ENCODE results near the gene PFN2. TPM values are rescaled to one million over a fixed set of nuclear protein-coding genes. Genes with fewer than 3 reads are reported as not detected.
A peak's percentile ranks its signal among the peaks of the same experiment; 100 is the strongest.
"Not testable (repeated sequence)": the region's sequence is repeated elsewhere in the genome, so short reads cannot be mapped to it uniquely, and the experiment has no call there.

PFN2 gene
- total RNA-seq, 2 donors from 2014 or later: 35.6 to 49.7 TPM

DNA sequence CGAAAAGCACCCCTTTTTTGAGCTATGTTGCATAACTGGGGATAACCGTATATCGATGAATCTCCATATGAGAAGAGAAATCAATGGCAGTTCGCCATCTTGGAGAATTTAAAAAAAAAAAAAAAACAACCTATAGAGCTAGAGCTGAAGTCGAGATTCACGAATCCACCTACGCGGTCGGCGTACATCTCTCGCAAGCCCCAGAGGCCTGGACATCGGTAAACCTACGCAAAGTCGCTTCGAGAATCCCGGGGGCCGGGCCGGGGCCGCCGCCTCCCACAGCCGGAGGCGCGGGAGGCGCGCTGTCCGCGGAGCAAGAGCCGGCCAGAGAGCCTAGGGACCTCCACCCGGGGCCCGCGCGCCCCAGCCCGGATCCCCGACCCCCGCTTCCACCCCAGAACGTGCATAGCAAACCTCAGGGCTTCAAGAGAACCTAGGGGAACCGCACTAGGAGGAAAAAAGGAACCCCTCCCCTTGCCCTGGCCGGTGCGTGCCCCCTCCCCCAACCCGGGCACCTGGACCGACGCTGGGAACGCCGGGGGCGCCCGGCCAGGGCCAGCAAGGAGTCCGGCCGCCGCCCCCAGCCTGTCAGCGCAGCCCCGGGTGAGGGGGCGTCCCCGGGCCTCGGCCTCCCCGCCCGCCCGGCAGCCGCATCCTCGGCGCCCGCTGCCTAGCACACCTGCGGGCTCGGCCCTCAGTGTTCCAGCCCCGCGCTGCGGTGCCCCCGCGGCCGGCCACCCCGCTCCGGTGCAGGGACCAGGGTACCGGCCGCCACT lies 567 bp downstream of the PFN2 start:
- ATAC-seq (peak; percentile 80), DNase-seq (peak; percentile 88 to 94)
- intact Hi-C loops (cut with DNase I, micrococcal nuclease): no loop called here

DNA sequence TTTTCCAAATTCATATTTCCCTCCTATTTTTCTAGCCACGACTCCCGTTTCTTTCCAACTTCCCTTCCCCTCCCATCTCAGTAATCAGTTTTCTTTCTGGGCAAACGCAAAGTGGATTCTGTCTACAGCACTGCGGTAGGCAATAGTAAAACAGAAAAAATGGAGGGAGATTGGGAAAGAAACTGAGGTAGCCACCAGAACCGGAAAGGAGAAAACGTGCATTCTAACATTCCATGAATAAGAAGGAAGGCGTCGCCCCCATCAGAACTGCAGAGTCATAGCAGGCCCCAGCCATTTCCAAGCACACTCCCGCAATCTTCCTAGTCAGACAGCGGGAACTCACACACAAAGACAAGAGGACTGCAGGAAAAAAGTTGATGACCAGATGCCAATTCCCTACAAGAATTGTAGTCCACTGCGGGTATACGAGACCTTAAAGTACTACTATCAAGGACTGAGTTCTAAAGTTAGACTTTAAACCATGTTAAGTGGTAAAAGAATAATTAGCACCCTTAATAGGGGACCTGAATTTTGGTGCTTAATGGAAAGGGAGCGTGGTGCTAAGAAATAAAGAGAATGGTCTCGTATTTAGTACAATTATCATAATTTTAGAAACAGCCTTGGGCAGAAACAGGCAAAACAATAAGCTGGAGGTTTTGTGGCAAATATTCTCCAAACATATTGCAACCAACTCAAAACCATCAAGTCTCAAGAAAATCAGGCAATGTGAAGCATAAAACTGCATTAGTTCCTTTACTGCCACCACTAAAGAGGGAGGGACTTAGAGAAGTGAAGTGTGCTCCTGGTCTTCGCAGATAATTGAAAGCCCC lies 1.4 kb downstream of the PFN2 start:
- intact Hi-C loops (cut with DNase I, micrococcal nuclease): no loop called here
- ATAC-seq (peak; percentile 39), DNase-seq (peak; percentile 27 to 51)

DNA sequence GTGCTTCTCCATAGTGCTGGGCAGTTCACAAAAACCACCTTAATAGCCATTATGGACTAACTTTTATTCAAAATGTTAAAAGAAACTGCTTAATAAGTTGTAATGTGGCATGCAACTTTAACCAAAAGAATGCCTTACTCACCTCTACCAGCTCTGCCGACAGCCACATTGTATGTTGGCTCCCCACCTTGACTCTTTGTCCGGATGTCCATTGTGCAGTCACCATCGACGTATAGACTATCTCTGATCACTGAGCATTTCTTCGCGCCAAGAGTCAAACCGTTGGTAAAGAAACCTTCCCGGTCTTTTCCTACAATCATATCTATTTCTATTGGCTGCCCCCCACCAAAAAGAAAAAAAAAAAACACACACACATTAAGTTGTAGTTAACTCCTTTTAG lies 2.5 kb downstream of the PFN2 start:
- DNase-seq: no peak
- intact Hi-C loops (cut with DNase I, micrococcal nuclease): no loop called here
- no peak for ATAC-seq

GRCh38 chr3:149967086-149967685 lies 3.5 kb downstream of the PFN2 start:
- no peak for ATAC-seq
- intact Hi-C loops (cut with DNase I, micrococcal nuclease): loop anchor here in 1 of 2 donors (2.0 kb wide), 1 partner anchor 218 kb away; no protein-coding TSS in a partner anchor
- no peak for DNase-seq

DNA sequence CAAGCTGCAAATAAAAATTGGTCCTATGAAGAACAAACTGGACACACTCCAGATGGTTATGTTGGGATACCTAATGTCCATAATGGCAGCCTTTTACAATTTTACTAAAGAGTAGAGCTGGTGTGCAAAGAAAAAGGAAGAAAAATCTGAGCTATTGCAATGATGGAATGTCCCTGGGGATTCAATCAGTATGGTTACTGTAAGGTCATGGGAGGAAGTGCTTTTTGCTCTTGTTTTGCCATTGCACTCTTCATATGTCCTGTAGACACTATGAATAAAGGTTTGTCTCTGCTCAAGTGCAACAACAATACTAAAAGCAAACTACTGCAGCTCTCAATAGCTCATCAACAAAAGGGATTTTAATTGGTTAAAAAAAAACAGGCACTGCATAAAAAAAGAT lies 5.4 kb downstream of the PFN2 start:
- DNase-seq (no peak), ATAC-seq (no peak)
- intact Hi-C loops (cut with DNase I, micrococcal nuclease): no loop called here

GRCh38 chr3:149964291-149964690 lies 6.4 kb downstream of the PFN2 start:
- intact Hi-C loops (cut with DNase I, micrococcal nuclease): no loop called here
- DNase-seq: no peak
- ATAC-seq: no peak

GRCh38 chr3:149963485-149963884 lies 7.2 kb downstream of the PFN2 start:
- intact Hi-C loops (cut with DNase I, micrococcal nuclease): no loop called here
- DNase-seq (no peak), ATAC-seq (no peak)

- no peak for DNase-seq
- no peak for ATAC-seq
Observed at GRCh38 chr3:149959443-149959842, 11.3 kb downstream of the PFN2 start.

GRCh38 chr3:149958171-149958796 lies 12.4 kb downstream of the PFN2 start:
- ATAC-seq: peak; percentile 88
- DNase-seq: no peak
- intact Hi-C loops (cut with DNase I, micrococcal nuclease): no loop called here

More at GRCh38 chr3:149959443-149959842, 11.3 kb downstream of the PFN2 start:
- intact Hi-C loops (cut with DNase I, micrococcal nuclease): no loop called here

DNA sequence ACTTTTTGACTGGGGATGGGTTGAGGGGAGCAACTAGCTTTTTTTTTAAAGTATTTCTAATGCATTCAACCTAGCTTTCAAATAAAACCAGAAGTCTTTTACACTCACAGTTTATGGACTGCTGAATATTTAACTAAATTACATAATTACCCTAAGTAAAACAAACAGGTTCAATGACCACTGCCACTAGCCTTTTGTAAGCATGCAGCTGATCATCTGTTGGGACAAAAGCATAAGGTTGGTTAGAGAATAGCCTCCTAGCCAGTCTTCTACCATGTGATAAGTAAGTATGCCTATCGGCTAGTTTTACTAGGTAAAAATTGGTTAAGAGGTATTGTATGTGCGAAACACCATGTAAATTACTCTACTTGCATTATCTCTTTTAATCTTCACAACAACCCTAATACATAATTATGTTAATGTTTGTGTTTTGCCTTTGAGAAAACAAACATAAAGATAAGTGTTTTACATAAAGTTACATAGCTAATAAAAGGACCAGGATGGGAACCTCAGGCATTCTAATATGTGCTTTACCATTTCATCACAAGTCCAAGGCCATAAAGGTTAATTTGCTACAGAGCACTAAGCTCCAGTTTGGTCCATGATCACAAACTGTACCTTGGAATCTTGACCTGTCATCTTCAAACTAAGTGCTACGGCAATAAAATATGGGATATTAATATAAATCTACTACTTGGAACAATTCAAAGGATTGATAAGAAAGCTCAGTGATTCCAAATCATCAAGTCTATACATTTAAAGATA lies 13.2 kb downstream of the PFN2 start:
- no peak for DNase-seq
- intact Hi-C loops (cut with DNase I, micrococcal nuclease): no loop called here
- ATAC-seq: peak; percentile 80

DNA sequence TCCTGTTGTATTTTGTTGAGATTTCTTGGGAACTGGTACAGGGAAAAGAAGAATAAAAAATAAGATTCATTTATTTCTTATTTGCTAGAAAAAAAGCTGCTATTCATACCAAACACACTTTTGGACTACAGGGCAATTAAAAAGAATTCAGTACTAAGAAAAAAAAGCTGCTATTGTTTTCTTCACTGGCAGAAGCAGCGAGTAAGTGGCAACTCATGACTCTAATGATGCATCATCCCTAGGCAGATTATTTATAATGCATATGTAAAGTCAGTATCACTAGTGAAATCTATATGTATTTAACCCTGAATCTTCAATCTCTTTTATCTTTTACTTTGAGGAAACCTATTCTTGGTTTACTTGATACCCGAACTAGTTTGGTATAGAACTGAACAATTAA lies 15.2 kb downstream of the PFN2 start:
- DNase-seq: no peak
- ATAC-seq: no peak

GRCh38 chr3:149954812-149955211 lies 15.9 kb downstream of the PFN2 start:
- intact Hi-C loops (cut with DNase I, micrococcal nuclease): no loop called here
- DNase-seq: no peak
- ATAC-seq: no peak

More for the DNA sequence above, 15.2 kb downstream of the PFN2 start:
- intact Hi-C loops (cut with DNase I, micrococcal nuclease): no loop called here

GRCh38 chr3:149949181-149949580 lies 21.5 kb downstream of the PFN2 start:
- intact Hi-C loops (cut with DNase I, micrococcal nuclease): no loop called here
- ATAC-seq (no peak), DNase-seq (no peak)

DNA sequence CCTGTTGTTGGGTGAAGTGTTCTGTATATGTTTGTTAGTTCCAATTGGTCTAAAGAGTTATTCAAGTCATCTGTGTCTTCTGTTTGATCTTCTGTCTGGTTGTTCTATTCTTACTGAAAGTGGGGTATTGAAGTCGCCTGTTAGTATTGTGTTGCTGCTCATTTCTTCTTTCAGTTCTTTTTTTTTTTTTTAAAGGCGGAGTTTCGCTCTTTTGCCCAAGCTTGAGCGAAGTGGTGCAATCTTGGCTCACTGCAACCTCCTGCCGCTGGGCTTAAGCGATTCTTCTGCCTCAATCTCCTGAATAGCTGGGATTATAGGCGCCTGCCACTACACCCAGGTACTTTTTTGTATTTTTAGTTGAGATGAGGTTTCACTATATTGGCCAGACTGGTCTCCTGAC lies 23.5 kb downstream of the PFN2 start:
- intact Hi-C loops (cut with DNase I, micrococcal nuclease): no loop called here
- DNase-seq: no peak
- ATAC-seq: no peak

GRCh38 chr3:149943966-149944365 lies 26.7 kb downstream of the PFN2 start:
- DNase-seq; ATAC-seq; intact Hi-C loops (cut with DNase I, micrococcal nuclease): not testable (repeated sequence)

DNA sequence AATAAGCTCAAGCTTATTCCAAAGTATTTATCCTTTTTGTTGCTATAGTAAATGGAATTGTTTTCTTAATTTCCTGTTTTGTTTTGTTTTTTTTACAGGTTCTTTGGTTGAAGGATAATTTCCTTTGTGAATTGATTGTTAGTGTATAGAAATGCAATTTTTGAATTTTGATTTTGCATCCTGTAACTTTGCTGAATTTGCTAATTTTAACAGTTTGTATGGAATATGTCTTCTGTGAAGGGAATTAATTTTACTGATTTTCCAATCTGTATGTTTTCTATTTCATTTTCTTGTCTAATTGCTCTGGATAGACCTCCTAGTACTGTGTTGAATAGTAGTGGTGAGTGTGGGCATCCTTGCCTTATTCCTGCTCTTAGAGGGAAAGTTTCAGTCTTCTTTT lies 28.3 kb downstream of the PFN2 start:
- intact Hi-C loops (cut with DNase I, micrococcal nuclease): no loop called here
- ATAC-seq: no peak
- no peak for DNase-seq

DNA sequence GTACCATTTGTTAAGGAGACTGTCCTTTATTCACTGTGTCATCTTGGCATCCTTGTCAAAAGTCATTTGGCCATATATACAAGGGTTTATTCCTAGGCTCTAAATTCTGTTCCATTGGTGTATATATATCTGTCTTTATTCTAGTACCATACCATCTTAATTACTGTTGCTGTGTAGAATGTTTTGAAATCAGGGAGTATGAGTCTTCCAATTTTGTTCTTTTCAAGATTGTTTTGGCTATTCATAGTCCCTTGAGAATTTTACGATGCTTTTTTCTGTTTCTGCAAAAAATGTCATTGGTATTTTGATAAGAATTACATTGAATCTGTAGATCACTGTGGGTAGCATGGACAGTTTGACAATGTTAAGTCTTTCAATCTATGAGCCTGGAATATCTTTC lies 28.7 kb downstream of the PFN2 start:
- ATAC-seq (no peak), DNase-seq (no peak)
- intact Hi-C loops (cut with DNase I, micrococcal nuclease): no loop called here

DNA sequence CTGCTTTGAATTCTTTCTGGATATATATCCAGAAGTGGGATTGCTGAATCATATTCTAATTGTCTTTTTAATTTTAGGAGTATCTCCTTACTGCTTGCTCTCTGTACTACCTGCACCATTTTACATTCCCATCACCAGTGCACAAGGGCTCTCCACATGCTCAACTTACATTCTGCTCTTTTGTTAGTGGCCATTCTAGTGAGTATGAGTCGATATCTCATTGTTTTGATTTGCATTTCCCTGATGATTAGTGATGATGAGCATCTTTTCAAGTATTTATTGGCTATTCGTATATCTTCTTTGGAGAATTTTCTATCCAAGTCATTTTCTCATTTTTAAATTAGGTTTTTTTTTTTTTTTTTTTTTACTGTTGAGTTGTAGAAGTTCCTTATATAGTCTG lies 29.5 kb downstream of the PFN2 start:
- intact Hi-C loops (cut with DNase I, micrococcal nuclease): no loop called here
- ATAC-seq: no peak
- DNase-seq: no peak
